ENCODE measurements around the gene ZFAND2A. TPM values are rescaled to one million over a fixed set of nuclear protein-coding genes. Genes with fewer than 3 reads are reported as not detected.

ZFAND2A gene
- total and polyA plus RNA-seq, 2 of the 8 experiments (the other 6 are each of a cell fraction or from before 2014, with no cell fraction given): 16.6 to 20.3 TPM

DNA sequence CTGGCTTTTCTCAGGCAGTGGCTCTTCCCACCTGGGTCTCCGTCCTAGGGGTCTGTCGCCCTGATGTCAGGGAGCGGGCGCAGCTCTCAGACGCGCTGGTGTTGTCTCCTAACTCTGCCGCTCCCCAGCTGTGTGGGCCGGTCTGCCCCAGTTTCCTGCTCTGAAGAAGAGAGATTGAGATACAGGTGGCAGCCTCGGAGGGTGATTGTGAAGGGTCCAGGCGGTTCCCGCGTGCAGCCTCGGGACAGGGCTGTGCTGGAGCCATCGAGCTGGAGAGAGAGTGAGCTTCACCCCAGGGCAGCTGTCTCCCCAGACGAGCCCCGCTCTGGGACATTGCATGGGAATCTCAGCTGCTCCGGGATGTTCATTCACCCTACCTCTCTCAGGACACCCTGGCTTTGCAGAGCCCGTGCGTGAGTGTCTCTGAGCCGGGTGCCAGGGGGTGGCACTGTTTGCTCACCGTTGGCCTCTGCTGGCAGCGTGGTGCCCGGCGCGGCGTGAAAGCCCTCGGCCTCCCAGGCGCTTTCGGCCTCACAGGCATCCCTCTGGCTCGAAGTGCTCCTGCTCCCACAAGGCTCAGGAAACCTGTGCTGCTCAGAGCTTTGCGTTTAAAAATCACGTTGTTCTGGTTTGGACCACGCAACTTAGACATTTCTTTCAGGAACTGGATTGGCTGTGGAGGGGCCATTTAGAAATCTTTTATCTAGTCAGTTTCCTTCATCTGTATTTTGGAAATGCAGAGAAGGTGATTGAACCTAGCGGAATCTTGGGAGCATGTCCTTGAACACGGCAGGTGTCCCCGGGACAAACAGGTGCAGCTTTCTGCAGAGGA lies 33.8 kb upstream of the ZFAND2A start (continued):
- TF ChIP-seq GABPA (IDR thresholded peaks at IDR 0.05; ENCODE audit: borderline replicate concordance, insufficient read depth, low read length): 0 out of 2 replicates have a peak, but pooled peaks have one; percentile 44
